NB4 (cell line): ENCODE measurements around the gene CACNA1A.

Experiments used
- CTCF ChIP-seq: IDR thresholded peaks from one replicate; pipeline ENCODE4 v1.5.1; 2012; ENCODE audit warnings: low read depth, low read length
- POLR2A ChIP-seq: IDR thresholded peaks from 2 replicates; pipeline ENCODE4 v1.6.1; 2011; ENCODE audit warnings: mild to moderate bottlenecking; ENCODE audit not compliant: insufficient read length; ENCODE audit errors: extremely low read depth

- TF ChIP-seq CTCF = no peak
- TF ChIP-seq POLR2A = no peak
Observed at GRCh38 chr19:13313875-13314274, 192.4 kb downstream of the CACNA1A start.
